ENCODE measurements around the gene ARL13B.

Gene ARL13B

GRCh38 chr3:93969997-93970396 lies 10.0 kb upstream of the ARL13B start:
- Histone ChIP-seq H2AFZ (ENCODE audit: low read length) (no peak overlapping the region), H3K27ac (ENCODE audit: low read depth, low read length, poor library complexity, severe bottlenecking) (no peak overlapping the region), H3K36me3 (ENCODE audit: insufficient read depth, low read length) (no peaks in the 10 kb centered on the region), H4K20me1 (ENCODE audit: insufficient read depth, low read length) (no peaks in the 10 kb centered on the region), H3F3A (ENCODE audit: insufficient read depth, low read length) (no peaks in the 10 kb centered on the region), H3K79me2 (ENCODE audit: insufficient read depth, low read length) (no peaks in the 10 kb centered on the region), H3K9me3 (ENCODE audit: low read length) (no peaks in the 10 kb centered on the region), H3K9me2 (ENCODE audit: low read depth, low read length) (no peaks in the 10 kb centered on the region), H3K4me3 (ENCODE audit: low read depth, low read length, poor library complexity, severe bottlenecking) (no peak overlapping the region), H3K27me3 (ENCODE audit: insufficient read depth, low read length) (no peaks in the 10 kb centered on the region), H3K4me2 (ENCODE audit: low read length) (no peak overlapping the region), H3K4me1 (ENCODE audit: insufficient read depth, low read length, severe bottlenecking) (peaks cover 6% of the 10 kb centered on the region), H3K9ac (ENCODE audit: low read length) (no peak overlapping the region)
- TF ChIP-seq, protein P1, sequence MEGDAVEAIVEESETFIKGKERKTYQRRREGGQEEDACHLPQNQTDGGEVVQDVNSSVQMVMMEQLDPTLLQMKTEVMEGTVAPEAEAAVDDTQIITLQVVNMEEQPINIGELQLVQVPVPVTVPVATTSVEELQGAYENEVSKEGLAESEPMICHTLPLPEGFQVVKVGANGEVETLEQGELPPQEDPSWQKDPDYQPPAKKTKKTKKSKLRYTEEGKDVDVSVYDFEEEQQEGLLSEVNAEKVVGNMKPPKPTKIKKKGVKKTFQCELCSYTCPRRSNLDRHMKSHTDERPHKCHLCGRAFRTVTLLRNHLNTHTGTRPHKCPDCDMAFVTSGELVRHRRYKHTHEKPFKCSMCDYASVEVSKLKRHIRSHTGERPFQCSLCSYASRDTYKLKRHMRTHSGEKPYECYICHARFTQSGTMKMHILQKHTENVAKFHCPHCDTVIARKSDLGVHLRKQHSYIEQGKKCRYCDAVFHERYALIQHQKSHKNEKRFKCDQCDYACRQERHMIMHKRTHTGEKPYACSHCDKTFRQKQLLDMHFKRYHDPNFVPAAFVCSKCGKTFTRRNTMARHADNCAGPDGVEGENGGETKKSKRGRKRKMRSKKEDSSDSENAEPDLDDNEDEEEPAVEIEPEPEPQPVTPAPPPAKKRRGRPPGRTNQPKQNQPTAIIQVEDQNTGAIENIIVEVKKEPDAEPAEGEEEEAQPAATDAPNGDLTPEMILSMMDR (IDR thresholded peaks at IDR 0.05; ENCODE audit: low read length), result no peak
- TF ChIP-seq EZH2 (IDR thresholded peaks at IDR 0.05; ENCODE audit: borderline replicate concordance, low read length), result no peak

DNA sequence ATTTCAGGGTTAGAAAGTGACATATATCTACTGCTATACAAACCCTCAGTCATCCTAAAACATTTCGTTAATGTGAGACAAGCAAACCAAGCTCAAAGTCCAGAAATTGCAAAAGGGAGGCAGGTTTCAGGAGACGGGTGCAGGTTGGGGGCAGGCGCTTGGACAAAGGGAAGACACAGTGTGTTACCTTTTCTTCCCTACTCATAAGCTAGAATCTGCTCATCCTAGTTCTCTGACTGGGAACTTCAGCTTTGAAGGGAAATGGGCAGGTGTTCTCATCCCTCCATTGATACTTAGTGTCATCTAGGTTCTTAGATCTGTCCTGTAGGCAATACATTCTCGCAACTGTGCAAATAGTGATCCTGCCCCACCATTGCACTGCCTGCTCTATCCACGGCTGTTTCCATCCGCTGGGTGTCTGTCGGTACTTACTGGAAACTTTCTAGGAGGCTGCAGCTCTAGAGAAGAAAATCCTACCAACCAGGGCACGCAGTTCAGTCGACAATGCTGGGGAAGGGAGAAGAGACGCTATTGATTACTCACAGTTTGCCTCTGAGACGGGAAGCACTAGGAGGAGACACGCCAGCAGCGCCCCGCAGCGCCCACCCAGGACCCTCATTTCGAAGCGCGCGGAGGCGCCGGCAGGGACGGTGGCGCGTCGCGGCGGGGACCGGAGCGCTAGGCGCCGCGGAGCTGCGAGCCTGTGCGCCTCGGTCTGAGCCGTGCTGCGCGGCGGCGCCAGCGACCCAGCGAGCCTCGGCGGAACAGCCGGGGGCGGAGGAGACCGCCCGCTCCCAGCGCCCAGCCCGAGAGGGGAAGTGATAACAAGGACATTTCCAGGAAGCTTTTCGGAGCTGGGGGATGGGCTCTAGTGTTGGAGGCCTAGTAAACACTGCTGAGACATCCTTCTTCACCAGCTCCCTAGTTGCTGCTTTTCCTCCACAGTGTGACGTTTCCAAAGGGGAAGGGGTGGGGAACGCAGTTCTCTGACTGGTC lies 6.5 kb upstream of the ARL13B start, which contains the start of gene PROS1:
TSS of gene PROS1 (minus strand) at position 766 of the 996 bp plus-strand sequence. CDS start at position 619, 147 bp downstream.
- TF ChIP-seq, protein P1 (IDR thresholded peaks at IDR 0.05; ENCODE audit: low read length), result no peak
- TF ChIP-seq EZH2 (IDR thresholded peaks at IDR 0.05; ENCODE audit: borderline replicate concordance, low read length), result no peak
- Histone ChIP-seq H3K9ac (ENCODE audit: low read length) (peak within 1 kb of the TSS; percentile 26; the same call in 1 of the 2 replicates), H3K36me3 (ENCODE audit: insufficient read depth, low read length) (no peaks in the 10 kb centered on the region), H3K9me3 (ENCODE audit: low read length) (no peaks in the 10 kb centered on the region), H3K4me2 (ENCODE audit: low read length) (peak within 1 kb of the TSS; percentile 89), H3K27ac (ENCODE audit: low read depth, low read length, poor library complexity, severe bottlenecking) (no peak within 1 kb of the TSS), H3K27me3 (ENCODE audit: insufficient read depth, low read length) (no peaks in the 10 kb centered on the region), H3F3A (ENCODE audit: insufficient read depth, low read length) (no peaks in the 10 kb centered on the region), H2AFZ (ENCODE audit: low read length) (no peak within 1 kb of the TSS), H3K4me3 (ENCODE audit: low read depth, low read length, poor library complexity, severe bottlenecking) (peak within 1 kb of the TSS; percentile 58), H4K20me1 (ENCODE audit: insufficient read depth, low read length) (no peaks in the 10 kb centered on the region), H3K79me2 (ENCODE audit: insufficient read depth, low read length) (no peaks in the 10 kb centered on the region), H3K4me1 (ENCODE audit: insufficient read depth, low read length, severe bottlenecking) (peaks cover 6% of the 10 kb centered on the region), H3K9me2 (ENCODE audit: low read depth, low read length) (no peaks in the 10 kb centered on the region)

GRCh38 chr3:93981649-93982048 lies 1.7 kb downstream of the ARL13B start:
- Histone ChIP-seq H2AFZ (ENCODE audit: low read length) (no peak overlapping the region), H3K79me2 (ENCODE audit: insufficient read depth, low read length) (0 out of 2 replicates have a peak, but pooled peaks cover 5% of the 10 kb centered on the region), H3K4me3 (ENCODE audit: low read depth, low read length, poor library complexity, severe bottlenecking) (no peak overlapping the region), H3K36me3 (ENCODE audit: insufficient read depth, low read length) (no peaks in the 10 kb centered on the region), H3K4me1 (ENCODE audit: insufficient read depth, low read length, severe bottlenecking) (peaks cover 13% of the 10 kb centered on the region), H3K4me2 (ENCODE audit: low read length) (peak overlapping the region; percentile 79; the same call in 1 of the 2 replicates), H3K9ac (ENCODE audit: low read length) (no peak overlapping the region), H3K9me3 (ENCODE audit: low read length) (no peaks in the 10 kb centered on the region), H3K27ac (ENCODE audit: low read depth, low read length, poor library complexity, severe bottlenecking) (no peak overlapping the region), H3K9me2 (ENCODE audit: low read depth, low read length) (no peaks in the 10 kb centered on the region), H4K20me1 (ENCODE audit: insufficient read depth, low read length) (no peaks in the 10 kb centered on the region), H3F3A (ENCODE audit: insufficient read depth, low read length) (no peaks in the 10 kb centered on the region; the same call in 1 of the 2 replicates), H3K27me3 (ENCODE audit: insufficient read depth, low read length) (no peaks in the 10 kb centered on the region)
- TF ChIP-seq, protein P1 (IDR thresholded peaks at IDR 0.05; ENCODE audit: low read length), result no peak
- no peak for TF ChIP-seq EZH2 (IDR thresholded peaks at IDR 0.05; ENCODE audit: borderline replicate concordance, low read length)
